ENCODE data around the gene PKHD1.

The PKHD1 gene

GRCh38 chr6:51738614-51739013, 348.8 kb downstream of the PKHD1 start:
- TF ChIP-seq SIN3A (IDR thresholded peaks at IDR 0.05; ENCODE audit: borderline replicate concordance, insufficient read depth, low read length) (no peak), FOXP2 (optimal IDR thresholded peaks at IDR 0.05; ENCODE audit: borderline replicate concordance, extremely low read depth, extremely low read length, insufficient read depth) (no peak), REST (IDR thresholded peaks at IDR 0.05; ENCODE audit: insufficient read depth in 1 of 2, low read depth in 2 of 2, low read length in 2 of 2) (no peak), POLR2AphosphoS5 (IDR thresholded peaks at IDR 0.05; ENCODE audit: low read depth, low read length) (no peak), TAF1 (IDR thresholded peaks at IDR 0.05; ENCODE audit: borderline replicate concordance, insufficient read depth, low read length) (no peak)

- TF ChIP-seq FOXP2 (optimal IDR thresholded peaks at IDR 0.05; ENCODE audit: borderline replicate concordance, extremely low read depth, extremely low read length, insufficient read depth): no peak
- no peak for TF ChIP-seq SIN3A (IDR thresholded peaks at IDR 0.05; ENCODE audit: borderline replicate concordance, insufficient read depth, low read length)
- no peak for TF ChIP-seq REST (IDR thresholded peaks at IDR 0.05; ENCODE audit: insufficient read depth in 1 of 2, low read depth in 2 of 2, low read length in 2 of 2)
- TF ChIP-seq TAF1 (IDR thresholded peaks at IDR 0.05; ENCODE audit: borderline replicate concordance, insufficient read depth, low read length): no peak
- TF ChIP-seq POLR2AphosphoS5 (IDR thresholded peaks at IDR 0.05; ENCODE audit: low read depth, low read length): no peak
Measured at GRCh38 chr6:51737580-51738360, 349.6 kb downstream of the PKHD1 start.

- no peak for TF ChIP-seq REST (IDR thresholded peaks at IDR 0.05; ENCODE audit: insufficient read depth in 1 of 2, low read depth in 2 of 2, low read length in 2 of 2)
- no peak for TF ChIP-seq POLR2AphosphoS5 (IDR thresholded peaks at IDR 0.05; ENCODE audit: low read depth, low read length)
- TF ChIP-seq FOXP2 (optimal IDR thresholded peaks at IDR 0.05; ENCODE audit: borderline replicate concordance, extremely low read depth, extremely low read length, insufficient read depth): no peak
- TF ChIP-seq TAF1 (IDR thresholded peaks at IDR 0.05; ENCODE audit: borderline replicate concordance, insufficient read depth, low read length): no peak
- TF ChIP-seq SIN3A (IDR thresholded peaks at IDR 0.05; ENCODE audit: borderline replicate concordance, insufficient read depth, low read length): no peak
Measured at GRCh38 chr6:51725155-51725554, 362.3 kb downstream of the PKHD1 start.

- TF ChIP-seq SIN3A (IDR thresholded peaks at IDR 0.05; ENCODE audit: borderline replicate concordance, insufficient read depth, low read length) (no peak), TAF1 (IDR thresholded peaks at IDR 0.05; ENCODE audit: borderline replicate concordance, insufficient read depth, low read length) (no peak), FOXP2 (optimal IDR thresholded peaks at IDR 0.05; ENCODE audit: borderline replicate concordance, extremely low read depth, extremely low read length, insufficient read depth) (no peak), REST (IDR thresholded peaks at IDR 0.05; ENCODE audit: insufficient read depth in 1 of 2, low read depth in 2 of 2, low read length in 2 of 2) (no peak), POLR2AphosphoS5 (IDR thresholded peaks at IDR 0.05; ENCODE audit: low read depth, low read length) (no peak)
Measured at GRCh38 chr6:51720327-51720726, 367.1 kb downstream of the PKHD1 start.
